ENCODE data around the gene SLC10A1. TPM values are rescaled to one million over a fixed set of nuclear protein-coding genes. Genes with fewer than 3 reads are reported as not detected.

The SLC10A1 gene
- total and polyA plus RNA-seq, 2 of the 4 experiments (the other 2 are of a cell fraction): 0.03 TPM; not detected in 1

GRCh38 chr14:69750495-69750894, 46.5 kb downstream of the SLC10A1 start:
- H3K14ac ChIP-seq (replicated peaks; ENCODE audit: low read depth, low read length): no peak overlapping the region
- no peak overlapping the region for H2BK15ac ChIP-seq (ENCODE audit: low read depth, low read length)
- in situ Hi-C loops (cut with MboI; ENCODE audit: low sequenced_read_pairs): no loop called here
- H2AK5ac ChIP-seq (ENCODE audit: low read depth, low read length): no peak overlapping the region
- H3K36me3 ChIP-seq (ENCODE audit: control insufficient read depth, insufficient read depth, low read length): no peaks in the 10 kb centered on the region
- peaks cover under 1% of the 10 kb centered on the region; the same call in 1 of the 2 replicates for H3K4me1 ChIP-seq (ENCODE audit: control insufficient read depth, insufficient read depth, low read length)
- dilution Hi-C loops (cut with HindIII; ENCODE audit: low sequenced_read_pairs, unreplicated experiment): no loop called here
- no peak overlapping the region for H3K4ac ChIP-seq (ENCODE audit: low read depth, low read length)
- ChIA-PET CTCF (no interaction called here), POLR2A (ENCODE audit: unreplicated experiment) (no interaction called here)
- no peak overlapping the region for H3K9ac ChIP-seq (ENCODE audit: low read depth, low read length)
- H2AK9ac ChIP-seq (replicated peaks; ENCODE audit: low read depth, low read length, poor library complexity): no peak overlapping the region
- peaks cover 2% of the 10 kb centered on the region; the same call in 1 of the 2 replicates for H3K27me3 ChIP-seq (ENCODE audit: control insufficient read depth, insufficient read depth, low read length)
- no CpG with 5 or more reads among the region's 2 CpGs for WGBS, 2 experiments (ENCODE audit: extremely low coverage in 2 of 2, insufficient read length in 1 of 2)
- H3K4me2 ChIP-seq (ENCODE audit: low read depth, low read length): no peak overlapping the region
- H3K27ac ChIP-seq (ENCODE audit: insufficient read depth, low read length): no peak overlapping the region
- H3K18ac ChIP-seq (ENCODE audit: low read depth, low read length): no peak overlapping the region
- H4K20me1 ChIP-seq (ENCODE audit: insufficient read depth, low read length): no peaks in the 10 kb centered on the region
- H4K8ac ChIP-seq (ENCODE audit: low read depth in 2 of 2, low read length in 2 of 2): no peak overlapping the region
- H2BK20ac ChIP-seq (ENCODE audit: low read depth, low read length): no peak overlapping the region
- H3K9me1 ChIP-seq (ENCODE audit: insufficient read depth, low read length): no peaks in the 10 kb centered on the region
- no peak overlapping the region for H3K56ac ChIP-seq (ENCODE audit: extremely low read depth, insufficient read depth, low read length)
- H2AFZ ChIP-seq (replicated peaks; ENCODE audit: low read length, poor library complexity): no peak overlapping the region
- TF ChIP-seq BHLHE40 (IDR thresholded peaks at IDR 0.05; ENCODE audit: low read depth, low read length): no peak
- TF ChIP-seq RFX5 (IDR thresholded peaks at IDR 0.05; ENCODE audit: low read depth, low read length): no peak
- TF ChIP-seq USF2 (IDR thresholded peaks at IDR 0.05; ENCODE audit: low read depth, low read length): no peak
- no peak for TF ChIP-seq POLR2A (IDR thresholded peaks at IDR 0.05; ENCODE audit: low read depth, low read length)
- no peak overlapping the region for H3K4me3 ChIP-seq (ENCODE audit: insufficient read depth, low read depth, low read length)
- intact Hi-C loops (cut with micrococcal nuclease): no loop called here
- H4K5ac ChIP-seq (ENCODE audit: low read depth, low read length): no peak overlapping the region
- no peak for DNase-seq
- no peak for ATAC-seq (ENCODE audit: low read depth)
- H4K91ac ChIP-seq (ENCODE audit: insufficient read depth, low read depth, low read length): no peak overlapping the region
- H3K23ac ChIP-seq (ENCODE audit: low read depth, low read length): no peak overlapping the region
- BruUV-seq (replicated peaks): no TSS peak
- H2BK5ac ChIP-seq (ENCODE audit: low read depth, low read length, poor library complexity, severe bottlenecking): no peak overlapping the region
- no peak overlapping the region for H2BK120ac ChIP-seq (ENCODE audit: low read depth, low read length)
- no peaks in the 10 kb centered on the region for H3K9me3 ChIP-seq (ENCODE audit: control insufficient read depth, insufficient read depth, low read length)
- no peaks in the 10 kb centered on the region for H3K79me1 ChIP-seq (ENCODE audit: low read depth in 1 of 2, low read length in 2 of 2)
